ENCODE results near the gene SLC2A13. TPM values are rescaled to one million over a fixed set of nuclear protein-coding genes. Genes with fewer than 3 reads are reported as not detected.

Gene SLC2A13
- total RNA-seq, 1 experiment from 2014 or later, result 15.3 TPM

DNA sequence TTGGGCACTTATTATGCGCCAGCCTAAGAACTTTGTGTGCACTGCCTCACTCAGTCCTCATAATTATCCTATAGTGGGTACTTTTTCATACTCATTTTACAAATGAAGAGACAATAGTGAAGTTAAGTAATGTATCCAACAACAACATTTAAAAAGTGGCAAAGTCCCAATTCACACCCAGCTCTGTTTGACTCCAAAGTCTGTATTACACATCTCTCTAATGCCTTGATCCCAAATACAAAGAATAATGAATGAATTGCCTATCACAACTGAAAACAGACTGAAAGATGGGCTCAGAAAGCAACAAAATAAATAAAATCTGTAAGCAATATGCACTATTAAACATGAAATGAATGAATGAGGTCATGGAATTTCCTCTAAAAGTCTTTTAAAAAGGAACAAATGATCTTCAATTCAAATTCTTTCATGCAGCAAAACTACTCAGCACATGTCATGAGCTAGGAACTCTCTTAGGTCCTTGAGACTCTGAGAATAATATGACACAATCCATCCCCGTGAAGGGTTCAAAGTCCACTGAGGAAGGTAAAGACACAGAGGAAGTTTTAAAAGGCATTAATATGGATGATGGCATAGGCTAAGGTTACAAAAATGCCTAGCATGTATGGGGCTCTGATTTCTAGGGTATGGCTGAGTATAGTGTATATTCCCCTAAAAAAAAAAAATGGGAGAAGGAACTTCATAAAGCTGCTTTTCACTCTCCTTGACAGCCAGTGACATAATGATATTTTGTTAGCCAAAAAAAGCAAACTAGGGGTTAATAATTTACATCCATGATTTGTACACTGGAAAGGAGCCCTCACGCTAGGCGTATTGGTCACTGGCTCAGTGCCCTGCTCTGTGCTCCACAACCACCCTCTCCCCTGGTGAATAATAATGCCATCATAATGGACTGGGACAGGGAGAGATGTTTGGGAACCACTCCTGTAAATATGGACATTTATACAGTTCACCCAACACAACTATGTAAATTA is 103.4 kb downstream of the SLC2A13 start:
- DNase-seq (ENCODE audit: low spot score) (no peak), ATAC-seq (no peak)
- ChIA-PET POLR2A (no interaction called here), CTCF (no interaction called here)
- no peaks in the 10 kb centered on the region; the same call in 1 of the 2 replicates for H3K27me3 Mint-ChIP-seq (ENCODE audit: low read depth)
- H3K4me1 Mint-ChIP-seq, result no peaks in the 10 kb centered on the region
- H3K4me3 Mint-ChIP-seq, result no peak overlapping the region
- H3K9me3 Mint-ChIP-seq, result peaks cover 46% of the 10 kb centered on the region
- peaks cover 46% of the 10 kb centered on the region for H3K36me3 Mint-ChIP-seq
- no peak overlapping the region for H3K27ac Mint-ChIP-seq
- TF ChIP-seq IRF1 (CRISPR knock-in tag; IDR thresholded peaks at IDR 0.05) (no peak), PRDM15 (CRISPR knock-in tag; IDR thresholded peaks at IDR 0.05) (no peak), ZMAT4 (CRISPR knock-in tag; IDR thresholded peaks at IDR 0.05) (no peak), TCF7 (CRISPR knock-in tag; IDR thresholded peaks at IDR 0.05; ENCODE audit: low read depth) (no peak), JUN (CRISPR knock-in tag; IDR thresholded peaks at IDR 0.05) (no peak), FOXK1 (CRISPR knock-in tag; IDR thresholded peaks at IDR 0.05) (no peak), MYBL2 (CRISPR knock-in tag; IDR thresholded peaks at IDR 0.05) (no peak), ZBTB21 (CRISPR knock-in tag; IDR thresholded peaks at IDR 0.05; ENCODE audit: borderline replicate concordance) (no peak), CDX4 (CRISPR knock-in tag; IDR thresholded peaks at IDR 0.05; ENCODE audit: borderline replicate concordance) (no peak), FOXJ3 (CRISPR knock-in tag; IDR thresholded peaks at IDR 0.05; ENCODE audit: borderline replicate concordance) (no peak)

DNA sequence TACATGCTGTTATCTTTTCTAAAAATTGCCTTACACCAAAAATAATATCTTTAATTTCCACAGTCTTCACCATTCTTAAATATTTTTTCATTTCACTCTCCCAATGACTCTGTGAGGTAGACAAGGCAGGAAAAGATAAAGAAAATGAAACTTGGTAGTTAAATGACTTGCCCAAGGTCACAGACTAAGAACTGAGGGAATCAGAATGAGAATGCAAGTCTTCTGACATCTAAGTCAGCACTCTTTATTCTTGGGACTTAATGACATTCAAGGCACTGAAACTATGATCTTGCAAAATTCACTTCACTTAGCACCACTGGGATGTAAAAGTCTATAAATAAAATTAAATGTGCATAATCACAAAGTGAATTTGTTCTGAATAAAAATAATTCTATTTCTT is 104.5 kb downstream of the SLC2A13 start:
- Mint-ChIP-seq H3K36me3 (peaks cover 56% of the 10 kb centered on the region), H3K27me3 (ENCODE audit: low read depth) (no peaks in the 10 kb centered on the region; the same call in 1 of the 2 replicates), H3K9me3 (peaks cover 57% of the 10 kb centered on the region), H3K4me3 (no peak overlapping the region), H3K4me1 (no peaks in the 10 kb centered on the region), H3K27ac (no peak overlapping the region)
- DNase-seq (ENCODE audit: low spot score), result no peak
- ChIA-PET POLR2A (no interaction called here), CTCF (no interaction called here)
- TF ChIP-seq HMGXB4 (CRISPR knock-in tag; IDR thresholded peaks at IDR 0.05) (no peak), SP1 (CRISPR knock-in tag; conservative IDR thresholded peaks at IDR 0.05) (no peak), GRHL2 (CRISPR knock-in tag; IDR thresholded peaks at IDR 0.05; ENCODE audit: insufficient replicate concordance, severe bottlenecking) (no peak), E2F5 (CRISPR knock-in tag; IDR thresholded peaks at IDR 0.05) (no peak)
- no peak for ATAC-seq
